Panc1 (cell line): ENCODE measurements around the gene AKT1S1.

ENCODE experiments used
- POLR2AphosphoS5 ChIP-seq: IDR thresholded peaks from 2 replicates; pipeline ENCODE4 v1.6.1; 2012; ENCODE audit warnings: mild to moderate bottlenecking, low read depth, low read length, moderate library complexity
- SIN3A ChIP-seq: IDR thresholded peaks from 2 replicates; pipeline ENCODE4 v1.6.1; 2012; ENCODE audit warnings: low read depth, mild to moderate bottlenecking, low read length, moderate library complexity, borderline replicate concordance; ENCODE audit not compliant: insufficient read depth
- TCF7L2 ChIP-seq: IDR thresholded peaks from 2 replicates; pipeline ENCODE4 v1.6.1; 2011; ENCODE audit warnings: mild to moderate bottlenecking, low read depth, low read length, inconsistent platforms
- TF ChIP-seq, protein P1 (sequence below), 2 experiments: IDR thresholded peaks; 2 replicates each; pipeline ENCODE4 v1.6.1; 2011 to 2012; ENCODE audit warnings: low read depth in 2 of 2, control low read depth in 1 of 2, low read length in 1 of 2, mild to moderate bottlenecking in 1 of 2, moderate library complexity in 1 of 2; ENCODE audit not compliant: insufficient read depth in 1 of 2
- TF ChIP-seq, protein P2 (sequence below): fragments of 450-650 bp; IDR thresholded peaks from 2 replicates; pipeline ENCODE4 v1.5.1; 2017; ENCODE audit warnings: mild to moderate bottlenecking

DNA sequence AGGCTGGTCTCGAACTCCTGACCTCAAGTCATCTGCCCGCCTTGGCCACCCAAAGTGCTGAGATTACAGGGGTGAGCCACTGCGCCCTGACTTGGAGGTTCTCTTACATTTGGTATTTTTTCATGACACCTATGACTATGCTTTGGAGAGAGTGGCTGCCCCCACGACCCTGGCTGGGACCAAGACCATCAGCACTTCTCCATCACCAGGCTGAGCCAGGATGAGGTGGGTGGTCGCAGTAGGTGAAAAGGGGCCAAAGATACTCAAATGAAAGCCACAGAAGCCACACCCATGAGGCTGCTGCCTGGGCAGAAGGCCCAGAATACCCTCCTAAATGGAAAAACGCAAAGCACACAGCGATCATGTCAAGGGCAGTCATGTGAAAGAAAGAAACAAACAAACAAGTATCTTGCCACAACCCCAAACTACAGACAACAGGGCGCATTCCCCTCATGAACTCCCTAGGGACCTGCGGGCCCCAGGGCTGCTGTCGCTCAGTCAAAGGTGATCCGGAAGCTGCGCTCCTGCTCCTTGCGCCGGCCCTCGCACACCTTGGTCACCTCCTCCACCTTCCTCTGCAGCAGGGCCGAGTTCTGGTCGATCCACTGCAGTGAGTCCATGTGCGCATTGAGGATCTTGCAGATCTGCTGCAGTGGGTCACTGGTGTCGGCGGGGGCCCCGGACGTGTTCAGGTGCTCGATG is 30.7 kb upstream of the AKT1S1 start:
- TF ChIP-seq, protein P1, sequence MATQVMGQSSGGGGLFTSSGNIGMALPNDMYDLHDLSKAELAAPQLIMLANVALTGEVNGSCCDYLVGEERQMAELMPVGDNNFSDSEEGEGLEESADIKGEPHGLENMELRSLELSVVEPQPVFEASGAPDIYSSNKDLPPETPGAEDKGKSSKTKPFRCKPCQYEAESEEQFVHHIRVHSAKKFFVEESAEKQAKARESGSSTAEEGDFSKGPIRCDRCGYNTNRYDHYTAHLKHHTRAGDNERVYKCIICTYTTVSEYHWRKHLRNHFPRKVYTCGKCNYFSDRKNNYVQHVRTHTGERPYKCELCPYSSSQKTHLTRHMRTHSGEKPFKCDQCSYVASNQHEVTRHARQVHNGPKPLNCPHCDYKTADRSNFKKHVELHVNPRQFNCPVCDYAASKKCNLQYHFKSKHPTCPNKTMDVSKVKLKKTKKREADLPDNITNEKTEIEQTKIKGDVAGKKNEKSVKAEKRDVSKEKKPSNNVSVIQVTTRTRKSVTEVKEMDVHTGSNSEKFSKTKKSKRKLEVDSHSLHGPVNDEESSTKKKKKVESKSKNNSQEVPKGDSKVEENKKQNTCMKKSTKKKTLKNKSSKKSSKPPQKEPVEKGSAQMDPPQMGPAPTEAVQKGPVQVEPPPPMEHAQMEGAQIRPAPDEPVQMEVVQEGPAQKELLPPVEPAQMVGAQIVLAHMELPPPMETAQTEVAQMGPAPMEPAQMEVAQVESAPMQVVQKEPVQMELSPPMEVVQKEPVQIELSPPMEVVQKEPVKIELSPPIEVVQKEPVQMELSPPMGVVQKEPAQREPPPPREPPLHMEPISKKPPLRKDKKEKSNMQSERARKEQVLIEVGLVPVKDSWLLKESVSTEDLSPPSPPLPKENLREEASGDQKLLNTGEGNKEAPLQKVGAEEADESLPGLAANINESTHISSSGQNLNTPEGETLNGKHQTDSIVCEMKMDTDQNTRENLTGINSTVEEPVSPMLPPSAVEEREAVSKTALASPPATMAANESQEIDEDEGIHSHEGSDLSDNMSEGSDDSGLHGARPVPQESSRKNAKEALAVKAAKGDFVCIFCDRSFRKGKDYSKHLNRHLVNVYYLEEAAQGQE (IDR thresholded peaks at IDR 0.05; ENCODE audit: insufficient read depth in 1 of 2, low read depth in 2 of 2, low read length in 1 of 2) = no peak
- TF ChIP-seq POLR2AphosphoS5 (no peak), TCF7L2 (no peak), SIN3A (no peak)
- TF ChIP-seq, protein P2, sequence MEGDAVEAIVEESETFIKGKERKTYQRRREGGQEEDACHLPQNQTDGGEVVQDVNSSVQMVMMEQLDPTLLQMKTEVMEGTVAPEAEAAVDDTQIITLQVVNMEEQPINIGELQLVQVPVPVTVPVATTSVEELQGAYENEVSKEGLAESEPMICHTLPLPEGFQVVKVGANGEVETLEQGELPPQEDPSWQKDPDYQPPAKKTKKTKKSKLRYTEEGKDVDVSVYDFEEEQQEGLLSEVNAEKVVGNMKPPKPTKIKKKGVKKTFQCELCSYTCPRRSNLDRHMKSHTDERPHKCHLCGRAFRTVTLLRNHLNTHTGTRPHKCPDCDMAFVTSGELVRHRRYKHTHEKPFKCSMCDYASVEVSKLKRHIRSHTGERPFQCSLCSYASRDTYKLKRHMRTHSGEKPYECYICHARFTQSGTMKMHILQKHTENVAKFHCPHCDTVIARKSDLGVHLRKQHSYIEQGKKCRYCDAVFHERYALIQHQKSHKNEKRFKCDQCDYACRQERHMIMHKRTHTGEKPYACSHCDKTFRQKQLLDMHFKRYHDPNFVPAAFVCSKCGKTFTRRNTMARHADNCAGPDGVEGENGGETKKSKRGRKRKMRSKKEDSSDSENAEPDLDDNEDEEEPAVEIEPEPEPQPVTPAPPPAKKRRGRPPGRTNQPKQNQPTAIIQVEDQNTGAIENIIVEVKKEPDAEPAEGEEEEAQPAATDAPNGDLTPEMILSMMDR = no peak
